OCI-LY3 (cell line): ENCODE results near the gene SLC29A3.

ENCODE experiments used
- H2AFZ ChIP-seq: fragments of 200-600, 300-600 bp; shearing (Covaris generic); 2 replicates; pipeline ENCODE4 v1.6.0; 2014; ENCODE audit warnings: antibody characterized with exemption, low read depth, low read length
- H3K27ac ChIP-seq: fragments of 200-600, 300-600 bp; sonication (generic); 2 replicates; pipeline ENCODE4 v1.5.1; 2014; ENCODE audit warnings: mild to moderate bottlenecking, low read length, moderate library complexity, mixed read lengths
- H3K27me3 ChIP-seq: fragments of 200-600, 300-600 bp; sonication (generic); 2 replicates; pipeline ENCODE4 v1.6.1; 2014; ENCODE audit warnings: low read depth, low read length, mixed read lengths
- H3K36me3 ChIP-seq: fragments of 200-600, 300-600 bp; sonication (generic); replicated peaks from 2 replicates; pipeline ENCODE3; 2014; ENCODE audit warnings: low read depth, low read length, mixed read lengths
- H3K4me1 ChIP-seq: fragments of 300-600, 200-600 bp; sonication (generic); 2 replicates; pipeline ENCODE4 v1.6.1; 2014; ENCODE audit warnings: low read length, mixed read lengths
- H3K4me2 ChIP-seq: fragments of 200-600, 300-600 bp; sonication (generic); 2 replicates; pipeline ENCODE4 v1.6.1; 2014; ENCODE audit warnings: low read length, mixed read lengths
- H3K4me3 ChIP-seq: fragments of 300-600, 200-600 bp; sonication (generic); 2 replicates; pipeline ENCODE4 v1.5.1; 2014; ENCODE audit warnings: antibody characterized with exemption, mild to moderate bottlenecking, low read length, moderate library complexity
- H3K79me2 ChIP-seq: fragments of 300-600, 200-600 bp; shearing (Covaris generic); 2 replicates; pipeline ENCODE4 v1.6.1; 2014; ENCODE audit warnings: mild to moderate bottlenecking, low read length, mixed read lengths
- H3K9ac ChIP-seq: fragments of 300-600, 200-600 bp; shearing (Covaris generic); 2 replicates; pipeline ENCODE4 v1.6.0; 2014; ENCODE audit warnings: mild to moderate bottlenecking, low read length, moderate library complexity
- H3K9me3 ChIP-seq: fragments of 200-600, 300-600 bp; shearing (Covaris generic); 2 replicates; pipeline ENCODE4 v1.6.1; 2014; ENCODE audit warnings: low read length, mixed read lengths; ENCODE audit not compliant: insufficient read depth
- H4K20me1 ChIP-seq: fragments of 200-600, 300-600 bp; sonication (generic); 2 replicates; pipeline ENCODE4 v1.6.1; 2016; ENCODE audit warnings: low read length, mixed read lengths; ENCODE audit not compliant: insufficient read depth
- EZH2phosphoT487 ChIP-seq: fragments of 200-600 bp; shearing (Covaris generic); IDR thresholded peaks from 2 replicates; pipeline ENCODE4 v1.6.1; 2018; ENCODE audit warnings: antibody characterized with exemption, mixed run types, low read depth
- TF ChIP-seq, protein P1 (sequence below): fragments of 200-600, 300-600 bp; sonication (generic); IDR thresholded peaks from 2 replicates; pipeline ENCODE4 v1.5.1; 2014; ENCODE audit warnings: antibody characterized with exemption, low read length, low read depth

The SLC29A3 gene

DNA sequence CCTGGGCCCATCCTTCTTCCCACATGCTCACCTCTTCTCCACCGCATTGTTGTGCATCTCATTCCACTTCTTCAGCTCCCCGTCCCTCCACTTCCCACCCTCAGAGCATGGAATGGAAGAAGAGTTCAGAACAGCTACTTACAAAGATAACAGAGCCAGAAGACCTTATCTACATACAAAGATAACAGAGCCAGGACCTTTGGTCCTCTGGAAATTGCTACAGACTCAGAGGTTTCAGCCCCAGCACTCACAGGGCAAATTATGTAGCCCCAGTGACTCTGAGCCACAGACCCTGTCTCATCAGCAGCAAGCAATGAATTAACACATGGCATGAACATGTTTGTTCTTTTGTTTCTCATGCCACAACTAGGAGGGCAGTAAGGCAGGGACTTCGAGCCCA, 28.7 kb upstream of the SLC29A3 start:
- Histone ChIP-seq H3K4me1 (no peaks in the 10 kb centered on the region), H3K36me3 (no peaks in the 10 kb centered on the region), H2AFZ (no peak overlapping the region), H3K79me2 (no peaks in the 10 kb centered on the region), H3K27ac (no peak overlapping the region), H3K4me3 (no peak overlapping the region), H3K27me3 (no peaks in the 10 kb centered on the region), H3K4me2 (no peak overlapping the region), H3K9me3 (no peaks in the 10 kb centered on the region), H4K20me1 (no peaks in the 10 kb centered on the region), H3K9ac (no peak overlapping the region)
- TF ChIP-seq, protein P1, sequence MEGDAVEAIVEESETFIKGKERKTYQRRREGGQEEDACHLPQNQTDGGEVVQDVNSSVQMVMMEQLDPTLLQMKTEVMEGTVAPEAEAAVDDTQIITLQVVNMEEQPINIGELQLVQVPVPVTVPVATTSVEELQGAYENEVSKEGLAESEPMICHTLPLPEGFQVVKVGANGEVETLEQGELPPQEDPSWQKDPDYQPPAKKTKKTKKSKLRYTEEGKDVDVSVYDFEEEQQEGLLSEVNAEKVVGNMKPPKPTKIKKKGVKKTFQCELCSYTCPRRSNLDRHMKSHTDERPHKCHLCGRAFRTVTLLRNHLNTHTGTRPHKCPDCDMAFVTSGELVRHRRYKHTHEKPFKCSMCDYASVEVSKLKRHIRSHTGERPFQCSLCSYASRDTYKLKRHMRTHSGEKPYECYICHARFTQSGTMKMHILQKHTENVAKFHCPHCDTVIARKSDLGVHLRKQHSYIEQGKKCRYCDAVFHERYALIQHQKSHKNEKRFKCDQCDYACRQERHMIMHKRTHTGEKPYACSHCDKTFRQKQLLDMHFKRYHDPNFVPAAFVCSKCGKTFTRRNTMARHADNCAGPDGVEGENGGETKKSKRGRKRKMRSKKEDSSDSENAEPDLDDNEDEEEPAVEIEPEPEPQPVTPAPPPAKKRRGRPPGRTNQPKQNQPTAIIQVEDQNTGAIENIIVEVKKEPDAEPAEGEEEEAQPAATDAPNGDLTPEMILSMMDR: no peak
- no peak for TF ChIP-seq EZH2phosphoT487

DNA sequence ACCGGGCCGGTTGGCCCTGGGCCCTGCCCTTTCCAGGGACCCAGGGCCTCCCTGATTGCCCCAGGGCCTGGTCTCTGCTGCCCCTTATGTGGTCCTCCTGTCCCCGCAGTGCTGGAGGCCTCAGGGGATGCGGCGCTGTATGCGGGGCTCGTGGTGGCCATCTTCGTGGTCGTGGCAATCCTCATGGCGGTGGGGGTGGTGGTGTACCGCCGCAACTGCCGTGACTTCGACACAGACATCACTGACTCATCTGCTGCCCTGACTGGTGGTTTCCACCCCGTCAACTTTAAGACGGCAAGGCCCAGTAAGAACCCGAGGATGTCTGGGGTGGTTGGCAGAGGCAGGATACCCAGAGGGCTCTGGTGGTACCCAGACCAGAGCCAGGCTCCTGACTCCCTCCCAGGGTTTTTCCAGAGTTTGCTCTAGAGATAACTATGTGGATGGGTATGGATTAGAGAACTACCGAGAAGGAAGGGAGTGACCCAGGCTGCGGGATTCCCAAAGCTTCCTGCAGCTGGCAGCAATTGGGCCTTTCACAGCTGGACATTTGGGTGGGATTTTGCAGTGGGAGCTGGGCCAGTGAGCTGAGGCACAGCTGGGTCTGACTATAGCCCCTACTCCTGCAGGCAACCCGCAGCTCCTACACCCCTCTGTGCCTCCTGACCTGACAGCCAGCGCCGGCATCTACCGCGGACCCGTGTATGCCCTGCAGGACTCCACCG, 28.1 kb upstream of the SLC29A3 start:
- no peaks in the 10 kb centered on the region for H3K79me2 ChIP-seq
- H3K9ac ChIP-seq: no peak overlapping the region
- H4K20me1 ChIP-seq: no peaks in the 10 kb centered on the region
- H3K4me3 ChIP-seq: no peak overlapping the region
- no peaks in the 10 kb centered on the region for H3K36me3 ChIP-seq
- no peak overlapping the region for H3K4me2 ChIP-seq
- H3K4me1 ChIP-seq: no peaks in the 10 kb centered on the region
- no peaks in the 10 kb centered on the region for H3K27me3 ChIP-seq
- H3K27ac ChIP-seq: no peak overlapping the region
- H3K9me3 ChIP-seq: no peaks in the 10 kb centered on the region
- no peak for TF ChIP-seq EZH2phosphoT487
- TF ChIP-seq, protein P1: no peak
- no peak overlapping the region for H2AFZ ChIP-seq

DNA sequence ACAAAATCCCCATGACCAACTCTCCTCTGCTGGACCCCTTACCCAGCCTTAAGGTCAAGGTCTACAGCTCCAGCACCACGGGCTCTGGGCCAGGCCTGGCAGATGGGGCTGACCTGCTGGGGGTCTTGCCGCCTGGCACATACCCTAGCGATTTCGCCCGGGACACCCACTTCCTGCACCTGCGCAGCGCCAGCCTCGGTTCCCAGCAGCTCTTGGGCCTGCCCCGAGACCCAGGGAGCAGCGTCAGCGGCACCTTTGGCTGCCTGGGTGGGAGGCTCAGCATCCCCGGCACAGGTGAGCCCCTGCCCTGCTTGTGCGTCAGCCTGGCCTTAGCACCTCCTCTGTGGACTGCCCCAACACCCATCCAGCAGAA, 27.5 kb upstream of the SLC29A3 start:
- Histone ChIP-seq H3K4me1 (no peaks in the 10 kb centered on the region), H4K20me1 (no peaks in the 10 kb centered on the region), H3K4me2 (no peak overlapping the region), H3K4me3 (no peak overlapping the region), H3K9me3 (no peaks in the 10 kb centered on the region), H3K27ac (no peak overlapping the region), H3K36me3 (no peaks in the 10 kb centered on the region), H3K27me3 (no peaks in the 10 kb centered on the region), H3K9ac (no peak overlapping the region), H2AFZ (no peak overlapping the region), H3K79me2 (no peaks in the 10 kb centered on the region)
- TF ChIP-seq, protein P1: no peak
- TF ChIP-seq EZH2phosphoT487: no peak

DNA sequence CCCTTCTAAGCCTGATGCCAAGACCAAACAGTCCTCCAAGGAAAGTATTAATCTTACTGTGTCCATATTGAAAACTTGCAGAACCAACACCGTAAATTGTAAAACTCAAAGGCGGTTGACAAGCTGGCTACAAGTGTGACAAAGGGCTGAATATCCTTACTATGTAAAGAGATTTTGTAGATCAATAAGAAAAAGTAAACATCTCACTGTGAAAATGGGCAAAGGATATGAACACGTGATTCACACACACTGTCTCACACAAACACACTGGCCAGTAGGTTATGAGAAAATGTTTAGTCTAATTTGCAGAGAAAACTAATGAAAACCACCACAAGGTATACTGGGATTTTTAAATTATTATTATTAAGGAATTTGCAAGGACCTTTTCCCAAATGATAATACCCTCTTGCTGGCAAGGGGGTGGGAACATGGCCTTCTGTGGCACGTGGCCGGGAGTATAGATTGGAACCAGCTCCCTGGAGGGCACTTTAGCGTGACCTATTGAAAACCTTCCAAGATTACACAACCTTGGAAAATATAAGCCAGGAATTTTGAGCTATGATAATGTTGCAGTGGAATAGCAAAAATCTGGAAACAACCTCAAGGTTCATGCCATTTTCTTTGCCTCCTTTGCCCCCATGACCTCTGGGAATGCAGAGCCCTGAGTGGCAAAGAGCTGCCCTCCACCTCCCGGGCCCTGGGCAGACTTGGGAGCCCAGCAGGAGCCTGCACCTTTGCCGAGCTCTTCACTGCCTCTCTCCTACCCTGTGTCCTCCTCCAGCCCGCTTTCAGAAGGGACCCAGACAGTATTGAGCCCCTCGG, 26.2 kb upstream of the SLC29A3 start:
- TF ChIP-seq, protein P1: no peak
- TF ChIP-seq EZH2phosphoT487: no peak
- Histone ChIP-seq H4K20me1 (no peaks in the 10 kb centered on the region), H3K9ac (no peak overlapping the region), H3K9me3 (no peaks in the 10 kb centered on the region), H3K4me2 (no peak overlapping the region), H3K4me1 (no peaks in the 10 kb centered on the region), H3K27me3 (no peaks in the 10 kb centered on the region), H3K27ac (no peak overlapping the region), H3K36me3 (no peaks in the 10 kb centered on the region), H2AFZ (no peak overlapping the region), H3K79me2 (no peaks in the 10 kb centered on the region), H3K4me3 (no peak overlapping the region)
